ENCODE results near the gene CAST. TPM values are rescaled to one million over a fixed set of nuclear protein-coding genes. Genes with fewer than 3 reads are reported as not detected.

Gene CAST
- polyA plus RNA-seq, 2 donors: 205 to 245 TPM

GRCh38 chr5:96627792-96628398 is 34.3 kb upstream of the CAST start:
- WGBS, 2 donors: 51 to 52% methylated on average over 2 of the region's 2 CpGs
- Histone ChIP-seq H3K36me3 (ENCODE audit: control insufficient read depth in 2 of 2, insufficient read depth in 2 of 2, low read length in 1 of 2) (no peaks in the 10 kb centered on the region), H3K4me1 (ENCODE audit: control insufficient read depth in 2 of 2, insufficient read depth in 2 of 2, low read length in 1 of 2) (peaks cover 0 to 2% of the 10 kb centered on the region in 2 donors), H3K27me3 (ENCODE audit: control insufficient read depth in 1 of 2, insufficient read depth in 2 of 2, low read length in 2 of 2) (no peaks in the 10 kb centered on the region), H3K4me3 (ENCODE audit: low read depth in 1 of 2, low read length in 2 of 2) (no peak overlapping the region), H3K27ac (ENCODE audit: low read depth in 2 of 2, low read length in 1 of 2) (no peak overlapping the region), H3K9me3 (ENCODE audit: control insufficient read depth in 2 of 2, insufficient read depth in 1 of 2, low read depth in 1 of 2, low read length in 1 of 2) (no peaks in the 10 kb centered on the region)

GRCh38 chr5:96628406-96628805 is 33.8 kb upstream of the CAST start:
- Histone ChIP-seq H3K36me3 (ENCODE audit: control insufficient read depth in 2 of 2, insufficient read depth in 2 of 2, low read length in 1 of 2) (no peaks in the 10 kb centered on the region), H3K9me3 (ENCODE audit: control insufficient read depth in 2 of 2, insufficient read depth in 1 of 2, low read depth in 1 of 2, low read length in 1 of 2) (no peaks in the 10 kb centered on the region), H3K27me3 (ENCODE audit: control insufficient read depth in 1 of 2, insufficient read depth in 2 of 2, low read length in 2 of 2) (no peaks in the 10 kb centered on the region), H3K27ac (ENCODE audit: low read depth in 2 of 2, low read length in 1 of 2) (no peak overlapping the region), H3K4me3 (ENCODE audit: low read depth in 1 of 2, low read length in 2 of 2) (no peak overlapping the region), H3K4me1 (ENCODE audit: control insufficient read depth in 2 of 2, insufficient read depth in 2 of 2, low read length in 1 of 2) (peaks cover 0 to 2% of the 10 kb centered on the region in 2 donors)
- WGBS, 2 donors: 83 to 87% methylated on average over 3 of the region's 3 CpGs

- H3K4me1 ChIP-seq (ENCODE audit: control insufficient read depth in 2 of 2, insufficient read depth in 2 of 2, low read length in 1 of 2): peaks cover 0 to 2% of the 10 kb centered on the region in 2 donors
- no peaks in the 10 kb centered on the region for H3K9me3 ChIP-seq (ENCODE audit: control insufficient read depth in 2 of 2, insufficient read depth in 1 of 2, low read depth in 1 of 2, low read length in 1 of 2)
- H3K4me3 ChIP-seq (ENCODE audit: low read depth in 1 of 2, low read length in 2 of 2): no peak overlapping the region
- no peaks in the 10 kb centered on the region for H3K27me3 ChIP-seq (ENCODE audit: control insufficient read depth in 1 of 2, insufficient read depth in 2 of 2, low read length in 2 of 2)
- H3K36me3 ChIP-seq (ENCODE audit: control insufficient read depth in 2 of 2, insufficient read depth in 2 of 2, low read length in 1 of 2): no peaks in the 10 kb centered on the region
- 23 to 44% methylated on average over 2 of the region's 2 CpGs for WGBS, 2 donors
- H3K27ac ChIP-seq (ENCODE audit: low read depth in 2 of 2, low read length in 1 of 2): peak overlapping the region; percentile 72 to 75
These were observed 32.4 kb upstream of the CAST start for GRCh38 chr5:96629774-96630173.

GRCh38 chr5:96633820-96634219 is 28.4 kb upstream of the CAST start:
- Histone ChIP-seq H3K36me3 (ENCODE audit: control insufficient read depth in 2 of 2, insufficient read depth in 2 of 2, low read length in 1 of 2) (no peaks in the 10 kb centered on the region), H3K27ac (ENCODE audit: low read depth in 2 of 2, low read length in 1 of 2) (no peak overlapping the region), H3K4me3 (ENCODE audit: low read depth in 1 of 2, low read length in 2 of 2) (no peak overlapping the region), H3K9me3 (ENCODE audit: control insufficient read depth in 2 of 2, insufficient read depth in 1 of 2, low read depth in 1 of 2, low read length in 1 of 2) (no peaks in the 10 kb centered on the region), H3K27me3 (ENCODE audit: control insufficient read depth in 1 of 2, insufficient read depth in 2 of 2, low read length in 2 of 2) (no peaks in the 10 kb centered on the region), H3K4me1 (ENCODE audit: control insufficient read depth in 2 of 2, insufficient read depth in 2 of 2, low read length in 1 of 2) (peaks cover 0 to 5% of the 10 kb centered on the region in 2 donors)
- WGBS, 2 donors: 57 to 58% methylated on average over 4 of the region's 4 CpGs

GRCh38 chr5:96634881-96635280 is 27.3 kb upstream of the CAST start:
- no peaks in the 10 kb centered on the region for H3K9me3 ChIP-seq (ENCODE audit: control insufficient read depth in 2 of 2, insufficient read depth in 1 of 2, low read depth in 1 of 2, low read length in 1 of 2)
- no peak overlapping the region for H3K4me3 ChIP-seq (ENCODE audit: low read depth in 1 of 2, low read length in 2 of 2)
- no peak overlapping the region for H3K27ac ChIP-seq (ENCODE audit: low read depth in 2 of 2, low read length in 1 of 2)
- H3K27me3 ChIP-seq (ENCODE audit: control insufficient read depth in 1 of 2, insufficient read depth in 2 of 2, low read length in 2 of 2): no peaks in the 10 kb centered on the region
- H3K36me3 ChIP-seq (ENCODE audit: control insufficient read depth in 2 of 2, insufficient read depth in 2 of 2, low read length in 1 of 2): no peaks in the 10 kb centered on the region
- H3K4me1 ChIP-seq (ENCODE audit: control insufficient read depth in 2 of 2, insufficient read depth in 2 of 2, low read length in 1 of 2): peaks cover 0 to 2% of the 10 kb centered on the region in 2 donors
- 83 to 87% methylated on average over 1 of the region's 1 CpG for WGBS, 2 donors

- Histone ChIP-seq H3K4me3 (ENCODE audit: low read depth in 1 of 2, low read length in 2 of 2) (no peak overlapping the region), H3K4me1 (ENCODE audit: control insufficient read depth in 2 of 2, insufficient read depth in 2 of 2, low read length in 1 of 2) (peaks cover 0 to 2% of the 10 kb centered on the region in 2 donors), H3K36me3 (ENCODE audit: control insufficient read depth in 2 of 2, insufficient read depth in 2 of 2, low read length in 1 of 2) (no peaks in the 10 kb centered on the region), H3K27ac (ENCODE audit: low read depth in 2 of 2, low read length in 1 of 2) (no peak overlapping the region), H3K9me3 (ENCODE audit: control insufficient read depth in 2 of 2, insufficient read depth in 1 of 2, low read depth in 1 of 2, low read length in 1 of 2) (no peaks in the 10 kb centered on the region), H3K27me3 (ENCODE audit: control insufficient read depth in 1 of 2, insufficient read depth in 2 of 2, low read length in 2 of 2) (no peaks in the 10 kb centered on the region)
- WGBS, 2 donors: 44 to 60% methylated on average over 1 of the region's 1 CpG
These were observed 26.1 kb upstream of the CAST start for GRCh38 chr5:96636046-96636445.

- Histone ChIP-seq H3K9me3 (ENCODE audit: control insufficient read depth in 2 of 2, insufficient read depth in 1 of 2, low read depth in 1 of 2, low read length in 1 of 2) (no peaks in the 10 kb centered on the region), H3K36me3 (ENCODE audit: control insufficient read depth in 2 of 2, insufficient read depth in 2 of 2, low read length in 1 of 2) (no peaks in the 10 kb centered on the region), H3K4me1 (ENCODE audit: control insufficient read depth in 2 of 2, insufficient read depth in 2 of 2, low read length in 1 of 2) (peaks cover 0 to 2% of the 10 kb centered on the region in 2 donors), H3K4me3 (ENCODE audit: low read depth in 1 of 2, low read length in 2 of 2) (no peak overlapping the region), H3K27me3 (ENCODE audit: control insufficient read depth in 1 of 2, insufficient read depth in 2 of 2, low read length in 2 of 2) (no peaks in the 10 kb centered on the region), H3K27ac (ENCODE audit: low read depth in 2 of 2, low read length in 1 of 2) (no peak overlapping the region)
- WGBS, 2 donors: 92 to 94% methylated on average over 4 of the region's 4 CpGs
These were observed 25.6 kb upstream of the CAST start for GRCh38 chr5:96636594-96636993.

- Histone ChIP-seq H3K9me3 (ENCODE audit: control insufficient read depth in 2 of 2, insufficient read depth in 1 of 2, low read depth in 1 of 2, low read length in 1 of 2) (no peaks in the 10 kb centered on the region), H3K4me1 (ENCODE audit: control insufficient read depth in 2 of 2, insufficient read depth in 2 of 2, low read length in 1 of 2) (peaks cover 0 to 2% of the 10 kb centered on the region in 2 donors), H3K27me3 (ENCODE audit: control insufficient read depth in 1 of 2, insufficient read depth in 2 of 2, low read length in 2 of 2) (no peaks in the 10 kb centered on the region), H3K27ac (ENCODE audit: low read depth in 2 of 2, low read length in 1 of 2) (no peak overlapping the region), H3K4me3 (ENCODE audit: low read depth in 1 of 2, low read length in 2 of 2) (no peak overlapping the region), H3K36me3 (ENCODE audit: control insufficient read depth in 2 of 2, insufficient read depth in 2 of 2, low read length in 1 of 2) (no peaks in the 10 kb centered on the region)
- 69 to 81% methylated on average over 1 of the region's 1 CpG for WGBS, 2 donors
These were observed 25.0 kb upstream of the CAST start for GRCh38 chr5:96637196-96637595.

GRCh38 chr5:96638561-96638960 is 23.6 kb upstream of the CAST start:
- WGBS, 2 donors: 69 to 82% methylated on average over 3 of the region's 3 CpGs
- H3K27me3 ChIP-seq (ENCODE audit: control insufficient read depth in 1 of 2, insufficient read depth in 2 of 2, low read length in 2 of 2): no peaks in the 10 kb centered on the region
- no peak overlapping the region for H3K4me3 ChIP-seq (ENCODE audit: low read depth in 1 of 2, low read length in 2 of 2)

GRCh38 chr5:96640696-96641095 is 21.5 kb upstream of the CAST start:
- Histone ChIP-seq H3K9me3 (ENCODE audit: control insufficient read depth in 2 of 2, insufficient read depth in 1 of 2, low read depth in 1 of 2, low read length in 1 of 2) (no peaks in the 10 kb centered on the region), H3K36me3 (ENCODE audit: control insufficient read depth in 2 of 2, insufficient read depth in 2 of 2, low read length in 1 of 2) (no peaks in the 10 kb centered on the region)
- WGBS, 2 donors: 56% methylated on average over 3 of the region's 3 CpGs

More at GRCh38 chr5:96638561-96638960, 23.6 kb upstream of the CAST start:
- Histone ChIP-seq H3K9me3 (ENCODE audit: control insufficient read depth in 2 of 2, insufficient read depth in 1 of 2, low read depth in 1 of 2, low read length in 1 of 2) (no peaks in the 10 kb centered on the region), H3K27ac (ENCODE audit: low read depth in 2 of 2, low read length in 1 of 2) (no peak overlapping the region), H3K4me1 (ENCODE audit: control insufficient read depth in 2 of 2, insufficient read depth in 2 of 2, low read length in 1 of 2) (peaks cover 0 to 2% of the 10 kb centered on the region in 2 donors), H3K36me3 (ENCODE audit: control insufficient read depth in 2 of 2, insufficient read depth in 2 of 2, low read length in 1 of 2) (no peaks in the 10 kb centered on the region)

More at GRCh38 chr5:96640696-96641095, 21.5 kb upstream of the CAST start:
- Histone ChIP-seq H3K27me3 (ENCODE audit: control insufficient read depth in 1 of 2, insufficient read depth in 2 of 2, low read length in 2 of 2) (no peaks in the 10 kb centered on the region), H3K27ac (ENCODE audit: low read depth in 2 of 2, low read length in 1 of 2) (no peak overlapping the region), H3K4me3 (ENCODE audit: low read depth in 1 of 2, low read length in 2 of 2) (no peak overlapping the region), H3K4me1 (ENCODE audit: control insufficient read depth in 2 of 2, insufficient read depth in 2 of 2, low read length in 1 of 2) (peaks cover 0 to 2% of the 10 kb centered on the region in 2 donors)

Measured in esophagus (tissue), 2 donors.